ENCODE data around the gene PRR15.

PRR15 gene

GRCh38 chr7:29567174-29567573 lies 3.5 kb downstream of the PRR15 start:
- in situ Hi-C loops (cut with MboI; ENCODE audit: low sequenced_read_pairs): no loop called here

- in situ Hi-C loops (cut with MboI; ENCODE audit: low sequenced_read_pairs): no loop called here
Observed at GRCh38 chr7:29569648-29570047, 6.0 kb downstream of the PRR15 start.

- in situ Hi-C loops (cut with MboI; ENCODE audit: low sequenced_read_pairs): no loop called here
Observed at GRCh38 chr7:29572558-29572957, 8.9 kb downstream of the PRR15 start.

GRCh38 chr7:29573567-29573966 lies 9.9 kb downstream of the PRR15 start:
- in situ Hi-C loops (cut with MboI; ENCODE audit: low sequenced_read_pairs): no loop called here

GRCh38 chr7:29574659-29575058 lies 11.0 kb downstream of the PRR15 start:
- in situ Hi-C loops (cut with MboI; ENCODE audit: low sequenced_read_pairs): no loop called here

- in situ Hi-C loops (cut with MboI; ENCODE audit: low sequenced_read_pairs): no loop called here
Observed at GRCh38 chr7:29587195-29587808, 23.7 kb downstream of the PRR15 start.

GRCh38 chr7:29588212-29588611 lies 24.6 kb downstream of the PRR15 start:
- in situ Hi-C loops (cut with MboI; ENCODE audit: low sequenced_read_pairs): no loop called here

GRCh38 chr7:29588900-29589696 lies 25.5 kb downstream of the PRR15 start:
- in situ Hi-C loops (cut with MboI; ENCODE audit: low sequenced_read_pairs): no loop called here

GRCh38 chr7:29592866-29593265 lies 29.2 kb downstream of the PRR15 start:
- in situ Hi-C loops (cut with MboI; ENCODE audit: low sequenced_read_pairs): no loop called here

- in situ Hi-C loops (cut with MboI; ENCODE audit: low sequenced_read_pairs): no loop called here
Observed at GRCh38 chr7:29593459-29593858, 29.8 kb downstream of the PRR15 start.

- in situ Hi-C loops (cut with MboI; ENCODE audit: low sequenced_read_pairs): no loop called here
Observed at GRCh38 chr7:29596593-29597178, 33.1 kb downstream of the PRR15 start.

- in situ Hi-C loops (cut with MboI; ENCODE audit: low sequenced_read_pairs): no loop called here
Observed at GRCh38 chr7:29597266-29597665, 33.6 kb downstream of the PRR15 start.

- in situ Hi-C loops (cut with MboI; ENCODE audit: low sequenced_read_pairs): no loop called here
Observed at GRCh38 chr7:29598137-29598536, 34.5 kb downstream of the PRR15 start.

- in situ Hi-C loops (cut with MboI; ENCODE audit: low sequenced_read_pairs): no loop called here
Observed at GRCh38 chr7:29598613-29599012, 35.0 kb downstream of the PRR15 start.

GRCh38 chr7:29599026-29599425 lies 35.4 kb downstream of the PRR15 start:
- in situ Hi-C loops (cut with MboI; ENCODE audit: low sequenced_read_pairs): no loop called here

- in situ Hi-C loops (cut with MboI; ENCODE audit: low sequenced_read_pairs): no loop called here
Observed at GRCh38 chr7:29600661-29601060, 37.0 kb downstream of the PRR15 start.

- in situ Hi-C loops (cut with MboI; ENCODE audit: low sequenced_read_pairs): no loop called here
Observed at GRCh38 chr7:29604052-29604451, 40.4 kb downstream of the PRR15 start.

- in situ Hi-C loops (cut with MboI; ENCODE audit: low sequenced_read_pairs): no loop called here
Observed at GRCh38 chr7:29604702-29605101, 41.1 kb downstream of the PRR15 start.

GRCh38 chr7:29605671-29606070 lies 42.0 kb downstream of the PRR15 start:
- in situ Hi-C loops (cut with MboI; ENCODE audit: low sequenced_read_pairs): no loop called here

GRCh38 chr7:29606287-29606721 lies 42.7 kb downstream of the PRR15 start:
- in situ Hi-C loops (cut with MboI; ENCODE audit: low sequenced_read_pairs): no loop called here

GRCh38 chr7:29606830-29607229 lies 43.2 kb downstream of the PRR15 start:
- in situ Hi-C loops (cut with MboI; ENCODE audit: low sequenced_read_pairs): no loop called here

- in situ Hi-C loops (cut with MboI; ENCODE audit: low sequenced_read_pairs): no loop called here
Observed at GRCh38 chr7:29607259-29607658, 43.6 kb downstream of the PRR15 start.
